ENCODE measurements around the gene SAMD11. TPM values are rescaled to one million over a fixed set of nuclear protein-coding genes. Genes with fewer than 3 reads are reported as not detected.
"Not testable (repeated sequence)": the region's sequence is repeated elsewhere in the genome, so short reads cannot be mapped to it uniquely, and the experiment has no call there.

The SAMD11 gene
- not detected for polyA plus RNA-seq

GRCh38 chr1:923131-923990 lies at the start of gene SAMD11:
SAMD11 (plus strand) TSS chr1:923923; CDS start chr1:924432, 509 bp downstream.
- Mint-ChIP-seq H3K36me3 (no peaks in the 10 kb centered on the region), H3K27ac (no peak within 1 kb of the TSS), H3K9me3 (peaks cover 0 to 2% (median 0%) of the 10 kb centered on the region in 3 donors), H3K27me3 (peaks cover 46% of the 10 kb centered on the region), H3K4me1 (peaks cover 4 to 12% (median 10%) of the 10 kb centered on the region in 3 donors), H3K4me3 (peak within 1 kb of the TSS; percentile 34 to 94 (median 88))

- not testable (repeated sequence) for H3K9me3 Mint-ChIP-seq, H3K4me3 Mint-ChIP-seq, H3K27ac Mint-ChIP-seq, H3K4me1 Mint-ChIP-seq, H3K36me3 Mint-ChIP-seq
- H3K27me3 Mint-ChIP-seq = peaks cover 14% of the 10 kb centered on the region
Observed at GRCh38 chr1:876428-877208, 47.1 kb upstream of the SAMD11 start.

GRCh38 chr1:877209-877986 lies 46.3 kb upstream of the SAMD11 start:
- H3K9me3 Mint-ChIP-seq, H3K36me3 Mint-ChIP-seq, H3K4me3 Mint-ChIP-seq, H3K27ac Mint-ChIP-seq, H3K4me1 Mint-ChIP-seq: not testable (repeated sequence)
- peaks cover 13% of the 10 kb centered on the region for H3K27me3 Mint-ChIP-seq

GRCh38 chr1:880511-880910 lies 43.2 kb upstream of the SAMD11 start:
- not testable (repeated sequence) for H3K27ac Mint-ChIP-seq, H3K36me3 Mint-ChIP-seq, H3K4me3 Mint-ChIP-seq, H3K9me3 Mint-ChIP-seq, H3K27me3 Mint-ChIP-seq, H3K4me1 Mint-ChIP-seq

- not testable (repeated sequence) for H3K9me3 Mint-ChIP-seq, H3K4me1 Mint-ChIP-seq, H3K27ac Mint-ChIP-seq, H3K4me3 Mint-ChIP-seq, H3K27me3 Mint-ChIP-seq, H3K36me3 Mint-ChIP-seq
Observed at GRCh38 chr1:880915-881314, 42.8 kb upstream of the SAMD11 start.

- no peaks in the 10 kb centered on the region for H3K4me1 Mint-ChIP-seq
Observed at GRCh38 chr1:886311-886710, 37.4 kb upstream of the SAMD11 start.

GRCh38 chr1:886760-887159 lies 37.0 kb upstream of the SAMD11 start:
- Mint-ChIP-seq H3K4me3 (peak overlapping the region in 1 of 4 donors; percentile 51), H3K4me1 (no peaks in the 10 kb centered on the region), H3K27me3 (peaks cover 25% of the 10 kb centered on the region), H3K27ac (no peak overlapping the region), H3K36me3 (no peaks in the 10 kb centered on the region), H3K9me3 (no peaks in the 10 kb centered on the region)

More at GRCh38 chr1:886311-886710, 37.4 kb upstream of the SAMD11 start:
- no peak overlapping the region for H3K4me3 Mint-ChIP-seq
- no peaks in the 10 kb centered on the region for H3K36me3 Mint-ChIP-seq
- no peak overlapping the region for H3K27ac Mint-ChIP-seq
- no peaks in the 10 kb centered on the region for H3K9me3 Mint-ChIP-seq
- H3K27me3 Mint-ChIP-seq = peaks cover 25% of the 10 kb centered on the region

- Mint-ChIP-seq H3K27me3 (peaks cover 25% of the 10 kb centered on the region), H3K4me1 (no peaks in the 10 kb centered on the region), H3K9me3 (no peaks in the 10 kb centered on the region), H3K27ac (no peak overlapping the region), H3K36me3 (no peaks in the 10 kb centered on the region), H3K4me3 (no peak overlapping the region)
Observed at GRCh38 chr1:888297-888696, 35.4 kb upstream of the SAMD11 start.

GRCh38 chr1:889774-890173 lies 33.9 kb upstream of the SAMD11 start:
- not testable (repeated sequence) for H3K4me3 Mint-ChIP-seq, H3K27ac Mint-ChIP-seq, H3K36me3 Mint-ChIP-seq, H3K9me3 Mint-ChIP-seq, H3K4me1 Mint-ChIP-seq
- peaks cover 19% of the 10 kb centered on the region for H3K27me3 Mint-ChIP-seq

- H3K36me3 Mint-ChIP-seq, H3K4me3 Mint-ChIP-seq, H3K9me3 Mint-ChIP-seq, H3K27ac Mint-ChIP-seq, H3K4me1 Mint-ChIP-seq: not testable (repeated sequence)
- peaks cover 19% of the 10 kb centered on the region for H3K27me3 Mint-ChIP-seq
Observed at GRCh38 chr1:890234-890633, 33.5 kb upstream of the SAMD11 start.

- Mint-ChIP-seq H3K9me3 (no peaks in the 10 kb centered on the region), H3K27ac (no peak overlapping the region), H3K36me3 (no peaks in the 10 kb centered on the region), H3K27me3 (peaks cover 21% of the 10 kb centered on the region), H3K4me3 (no peak overlapping the region), H3K4me1 (no peaks in the 10 kb centered on the region)
Observed at GRCh38 chr1:890661-891060, 33.1 kb upstream of the SAMD11 start.

GRCh38 chr1:897226-897625 lies 26.5 kb upstream of the SAMD11 start:
- Mint-ChIP-seq H3K36me3 (no peaks in the 10 kb centered on the region), H3K4me1 (peaks cover 0 to 7% (median 0%) of the 10 kb centered on the region in 3 donors), H3K4me3 (no peak overlapping the region), H3K27me3 (peaks cover 31% of the 10 kb centered on the region), H3K27ac (no peak overlapping the region), H3K9me3 (peaks cover 0 to 7% (median 3%) of the 10 kb centered on the region in 3 donors)

- not testable (repeated sequence) for H3K4me1 Mint-ChIP-seq, H3K36me3 Mint-ChIP-seq, H3K9me3 Mint-ChIP-seq, H3K4me3 Mint-ChIP-seq
- peak overlapping the region in 1 of 3 donors; percentile 31 for H3K27ac Mint-ChIP-seq
- H3K27me3 Mint-ChIP-seq = peaks cover 31% of the 10 kb centered on the region
Observed at GRCh38 chr1:897951-898350, 25.8 kb upstream of the SAMD11 start.

- Mint-ChIP-seq H3K36me3 (no peaks in the 10 kb centered on the region), H3K4me1 (peaks cover 0 to 7% (median 0%) of the 10 kb centered on the region in 3 donors), H3K27ac (peak overlapping the region in 1 of 3 donors; percentile 56), H3K27me3 (peaks cover 31% of the 10 kb centered on the region), H3K4me3 (peak overlapping the region in 1 of 4 donors; percentile 31), H3K9me3 (peaks cover 0 to 7% (median 3%) of the 10 kb centered on the region in 3 donors)
Observed at GRCh38 chr1:899636-900317, 23.9 kb upstream of the SAMD11 start.

Measured in IgD-negative memory B cell (primary cell).